OCI-LY3 (cell line): ENCODE measurements around the gene PPP1R7.

Experiments used
- H2AFZ ChIP-seq: fragments of 200-600, 300-600 bp; shearing (Covaris generic); 2 replicates; pipeline ENCODE4 v1.6.0; 2014; ENCODE audit warnings: antibody characterized with exemption, low read depth, low read length
- H3K27ac ChIP-seq: fragments of 200-600, 300-600 bp; sonication (generic); 2 replicates; pipeline ENCODE4 v1.5.1; 2014; ENCODE audit warnings: mild to moderate bottlenecking, low read length, moderate library complexity, mixed read lengths
- H3K27me3 ChIP-seq: fragments of 200-600, 300-600 bp; sonication (generic); 2 replicates; pipeline ENCODE4 v1.6.1; 2014; ENCODE audit warnings: low read depth, low read length, mixed read lengths
- H3K36me3 ChIP-seq: fragments of 200-600, 300-600 bp; sonication (generic); replicated peaks from 2 replicates; pipeline ENCODE3; 2014; ENCODE audit warnings: low read depth, low read length, mixed read lengths
- H3K4me1 ChIP-seq: fragments of 300-600, 200-600 bp; sonication (generic); 2 replicates; pipeline ENCODE4 v1.6.1; 2014; ENCODE audit warnings: low read length, mixed read lengths
- H3K4me2 ChIP-seq: fragments of 200-600, 300-600 bp; sonication (generic); 2 replicates; pipeline ENCODE4 v1.6.1; 2014; ENCODE audit warnings: low read length, mixed read lengths
- H3K4me3 ChIP-seq: fragments of 300-600, 200-600 bp; sonication (generic); 2 replicates; pipeline ENCODE4 v1.5.1; 2014; ENCODE audit warnings: antibody characterized with exemption, mild to moderate bottlenecking, low read length, moderate library complexity
- H3K79me2 ChIP-seq: fragments of 300-600, 200-600 bp; shearing (Covaris generic); 2 replicates; pipeline ENCODE4 v1.6.1; 2014; ENCODE audit warnings: mild to moderate bottlenecking, low read length, mixed read lengths
- H3K9ac ChIP-seq: fragments of 300-600, 200-600 bp; shearing (Covaris generic); 2 replicates; pipeline ENCODE4 v1.6.0; 2014; ENCODE audit warnings: mild to moderate bottlenecking, low read length, moderate library complexity
- H3K9me3 ChIP-seq: fragments of 200-600, 300-600 bp; shearing (Covaris generic); 2 replicates; pipeline ENCODE4 v1.6.1; 2014; ENCODE audit warnings: low read length, mixed read lengths; ENCODE audit not compliant: insufficient read depth
- H4K20me1 ChIP-seq: fragments of 200-600, 300-600 bp; sonication (generic); 2 replicates; pipeline ENCODE4 v1.6.1; 2016; ENCODE audit warnings: low read length, mixed read lengths; ENCODE audit not compliant: insufficient read depth
- EZH2phosphoT487 ChIP-seq: fragments of 200-600 bp; shearing (Covaris generic); IDR thresholded peaks from 2 replicates; pipeline ENCODE4 v1.6.1; 2018; ENCODE audit warnings: antibody characterized with exemption, mixed run types, low read depth
- TF ChIP-seq, protein P1 (sequence below): fragments of 200-600, 300-600 bp; sonication (generic); IDR thresholded peaks from 2 replicates; pipeline ENCODE4 v1.5.1; 2014; ENCODE audit warnings: antibody characterized with exemption, low read length, low read depth

PPP1R7 gene

DNA sequence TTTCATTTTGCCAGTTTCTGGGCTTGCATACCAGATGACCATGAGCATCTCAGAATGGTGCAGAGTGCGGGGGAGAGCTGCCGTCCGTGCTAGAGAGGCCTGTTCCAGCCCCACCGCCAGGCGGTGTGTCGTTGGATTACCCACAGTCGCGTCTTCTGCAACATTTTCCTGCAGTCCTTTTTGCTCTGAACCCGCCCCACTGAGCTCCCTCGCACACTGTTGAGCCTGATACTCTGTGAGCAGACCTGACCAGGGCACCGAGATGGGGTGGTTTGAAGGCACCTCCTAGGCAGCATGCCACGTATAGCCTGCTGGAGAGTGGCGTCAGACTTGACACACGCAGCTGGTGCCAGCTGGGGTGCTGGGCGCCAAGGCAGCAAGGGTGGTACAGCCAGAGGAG is 18.1 kb downstream of the PPP1R7 start:
- Histone ChIP-seq H4K20me1 (no peaks in the 10 kb centered on the region), H3K4me2 (no peak overlapping the region), H2AFZ (no peak overlapping the region), H3K4me3 (no peak overlapping the region), H3K9ac (no peak overlapping the region), H3K79me2 (no peaks in the 10 kb centered on the region), H3K9me3 (0 out of 2 replicates have a peak, but pooled peaks cover 3% of the 10 kb centered on the region), H3K36me3 (peaks cover 40% of the 10 kb centered on the region), H3K27me3 (no peaks in the 10 kb centered on the region), H3K27ac (no peak overlapping the region), H3K4me1 (no peaks in the 10 kb centered on the region)
- TF ChIP-seq, protein P1, sequence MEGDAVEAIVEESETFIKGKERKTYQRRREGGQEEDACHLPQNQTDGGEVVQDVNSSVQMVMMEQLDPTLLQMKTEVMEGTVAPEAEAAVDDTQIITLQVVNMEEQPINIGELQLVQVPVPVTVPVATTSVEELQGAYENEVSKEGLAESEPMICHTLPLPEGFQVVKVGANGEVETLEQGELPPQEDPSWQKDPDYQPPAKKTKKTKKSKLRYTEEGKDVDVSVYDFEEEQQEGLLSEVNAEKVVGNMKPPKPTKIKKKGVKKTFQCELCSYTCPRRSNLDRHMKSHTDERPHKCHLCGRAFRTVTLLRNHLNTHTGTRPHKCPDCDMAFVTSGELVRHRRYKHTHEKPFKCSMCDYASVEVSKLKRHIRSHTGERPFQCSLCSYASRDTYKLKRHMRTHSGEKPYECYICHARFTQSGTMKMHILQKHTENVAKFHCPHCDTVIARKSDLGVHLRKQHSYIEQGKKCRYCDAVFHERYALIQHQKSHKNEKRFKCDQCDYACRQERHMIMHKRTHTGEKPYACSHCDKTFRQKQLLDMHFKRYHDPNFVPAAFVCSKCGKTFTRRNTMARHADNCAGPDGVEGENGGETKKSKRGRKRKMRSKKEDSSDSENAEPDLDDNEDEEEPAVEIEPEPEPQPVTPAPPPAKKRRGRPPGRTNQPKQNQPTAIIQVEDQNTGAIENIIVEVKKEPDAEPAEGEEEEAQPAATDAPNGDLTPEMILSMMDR, result no peak
- no peak for TF ChIP-seq EZH2phosphoT487

DNA sequence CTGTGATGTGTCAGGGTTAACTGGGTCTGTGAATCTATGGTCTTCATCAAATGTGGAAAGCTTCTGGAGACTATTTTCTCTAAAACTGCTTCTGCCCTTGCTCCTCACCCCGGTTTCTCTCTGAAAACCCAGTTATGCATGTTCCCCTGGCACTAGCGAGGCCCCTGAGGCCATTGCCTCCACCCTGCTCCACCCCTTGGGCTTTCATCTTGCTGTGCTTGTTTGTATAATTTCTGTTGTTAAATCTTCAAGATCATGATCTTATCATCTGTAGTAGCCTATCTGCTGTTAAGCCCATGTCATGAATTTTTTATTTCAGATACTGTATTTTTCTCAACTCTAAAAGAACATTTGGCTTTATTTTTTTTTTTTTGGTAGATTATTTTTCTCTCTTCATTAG is 23.3 kb downstream of the PPP1R7 start:
- Histone ChIP-seq H3K4me1 (no peaks in the 10 kb centered on the region), H3K9me3 (0 out of 2 replicates have a peak, but pooled peaks cover 3% of the 10 kb centered on the region), H4K20me1 (no peaks in the 10 kb centered on the region), H3K79me2 (no peaks in the 10 kb centered on the region), H3K27me3 (no peaks in the 10 kb centered on the region), H3K4me3 (no peak overlapping the region), H3K9ac (no peak overlapping the region), H2AFZ (no peak overlapping the region), H3K36me3 (peaks cover 33% of the 10 kb centered on the region), H3K27ac (no peak overlapping the region), H3K4me2 (no peak overlapping the region)
- no peak for TF ChIP-seq EZH2phosphoT487
- TF ChIP-seq, protein P1, result no peak

DNA sequence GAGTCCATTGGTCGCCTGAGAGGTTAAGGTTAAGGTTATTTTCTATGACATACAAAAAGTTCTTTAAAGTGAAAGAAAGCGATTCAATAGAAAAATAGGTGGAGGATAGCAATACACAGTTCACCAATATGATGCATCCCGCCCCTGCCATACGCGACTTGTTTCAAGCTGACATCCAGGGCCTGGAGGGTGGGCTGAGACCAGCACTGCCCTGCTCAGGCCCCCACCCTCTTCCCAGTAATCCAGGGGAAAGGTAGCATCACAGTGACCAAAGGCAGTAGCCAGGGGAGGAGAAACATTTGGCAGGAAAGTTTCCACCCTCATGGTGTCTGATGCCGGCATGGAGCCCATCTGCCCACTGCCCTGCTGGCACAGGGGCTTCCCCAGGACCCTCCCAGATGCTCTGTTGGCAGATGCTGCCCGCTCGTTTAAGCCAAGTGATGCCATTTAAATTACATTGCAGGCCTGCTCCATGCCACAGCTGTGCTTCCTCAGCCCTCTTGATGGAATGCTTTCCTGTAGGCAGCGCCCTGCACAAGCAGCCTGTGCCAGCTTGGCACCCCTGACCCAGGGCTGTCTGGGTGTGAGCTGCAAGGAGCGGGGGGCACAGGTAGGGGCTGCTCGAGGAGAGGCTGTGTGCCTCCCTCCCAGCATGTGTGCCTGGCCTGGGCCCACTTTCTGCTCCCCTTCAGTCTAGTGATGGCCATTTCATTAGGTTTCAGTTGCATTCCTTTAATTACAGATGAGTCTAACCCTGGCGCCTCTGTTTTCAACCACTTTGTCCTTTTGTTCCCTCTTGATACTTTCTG is 27.5 kb downstream of the PPP1R7 start:
- no peaks in the 10 kb centered on the region for H3K4me1 ChIP-seq
- H3K27me3 ChIP-seq, result no peaks in the 10 kb centered on the region
- no peaks in the 10 kb centered on the region for H3K9me3 ChIP-seq
- H3K79me2 ChIP-seq, result no peaks in the 10 kb centered on the region
- H3K4me3 ChIP-seq, result no peak overlapping the region
- no peak overlapping the region for H2AFZ ChIP-seq
- no peak overlapping the region for H3K27ac ChIP-seq
- no peaks in the 10 kb centered on the region for H4K20me1 ChIP-seq
- H3K4me2 ChIP-seq, result no peak overlapping the region
- H3K9ac ChIP-seq, result no peak overlapping the region
- no peak for TF ChIP-seq EZH2phosphoT487
- TF ChIP-seq, protein P1, result no peak
- H3K36me3 ChIP-seq, result no peaks in the 10 kb centered on the region

DNA sequence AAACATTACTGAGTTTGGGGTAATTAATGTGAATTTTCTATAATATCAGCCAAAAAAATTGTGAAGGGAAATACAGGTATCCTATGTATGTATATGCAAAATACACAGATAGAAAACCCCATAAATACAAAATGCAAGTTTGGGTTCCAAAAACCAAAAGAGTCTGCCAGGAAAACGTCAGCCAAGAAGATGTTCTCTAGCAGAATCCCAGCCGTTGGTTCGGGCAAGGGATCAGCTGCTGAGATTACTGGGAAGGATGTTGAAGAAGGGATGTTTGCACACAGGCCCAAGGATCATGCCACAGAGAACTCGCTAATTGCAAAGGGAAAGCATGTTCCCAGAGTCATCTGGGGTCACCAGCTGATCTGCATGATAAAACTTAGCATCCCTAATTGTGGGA is 28.7 kb downstream of the PPP1R7 start:
- Histone ChIP-seq H3K36me3 (no peaks in the 10 kb centered on the region), H2AFZ (no peak overlapping the region), H3K27me3 (no peaks in the 10 kb centered on the region), H3K4me3 (no peak overlapping the region), H3K9ac (no peak overlapping the region), H3K4me1 (no peaks in the 10 kb centered on the region), H3K9me3 (no peaks in the 10 kb centered on the region), H3K79me2 (no peaks in the 10 kb centered on the region), H3K27ac (no peak overlapping the region), H4K20me1 (no peaks in the 10 kb centered on the region), H3K4me2 (no peak overlapping the region)
- TF ChIP-seq EZH2phosphoT487, result no peak
- TF ChIP-seq, protein P1, result no peak
